Fibroblast of skin of left quadriceps (primary cell): ENCODE measurements around the gene OSTF1.

Experiments used
- DNase-seq, 2 experiments: peaks; one replicate each; pipeline ENCODE4 v3.0.0-alpha.2; 2013; ENCODE audit warnings: low read depth in 2 of 2

OSTF1 gene

GRCh38 chr9:75084081-75084672 lies 4.1 kb upstream of the OSTF1 start:
- no peak for DNase-seq

- no peak for DNase-seq
Observed at GRCh38 chr9:75085640-75086039, 2.7 kb upstream of the OSTF1 start.

- no peak for DNase-seq
Observed at GRCh38 chr9:75086541-75087288, 1.6 kb upstream of the OSTF1 start.

GRCh38 chr9:75087289-75087823 lies 958 bp upstream of the OSTF1 start:
- no peak for DNase-seq

DNA sequence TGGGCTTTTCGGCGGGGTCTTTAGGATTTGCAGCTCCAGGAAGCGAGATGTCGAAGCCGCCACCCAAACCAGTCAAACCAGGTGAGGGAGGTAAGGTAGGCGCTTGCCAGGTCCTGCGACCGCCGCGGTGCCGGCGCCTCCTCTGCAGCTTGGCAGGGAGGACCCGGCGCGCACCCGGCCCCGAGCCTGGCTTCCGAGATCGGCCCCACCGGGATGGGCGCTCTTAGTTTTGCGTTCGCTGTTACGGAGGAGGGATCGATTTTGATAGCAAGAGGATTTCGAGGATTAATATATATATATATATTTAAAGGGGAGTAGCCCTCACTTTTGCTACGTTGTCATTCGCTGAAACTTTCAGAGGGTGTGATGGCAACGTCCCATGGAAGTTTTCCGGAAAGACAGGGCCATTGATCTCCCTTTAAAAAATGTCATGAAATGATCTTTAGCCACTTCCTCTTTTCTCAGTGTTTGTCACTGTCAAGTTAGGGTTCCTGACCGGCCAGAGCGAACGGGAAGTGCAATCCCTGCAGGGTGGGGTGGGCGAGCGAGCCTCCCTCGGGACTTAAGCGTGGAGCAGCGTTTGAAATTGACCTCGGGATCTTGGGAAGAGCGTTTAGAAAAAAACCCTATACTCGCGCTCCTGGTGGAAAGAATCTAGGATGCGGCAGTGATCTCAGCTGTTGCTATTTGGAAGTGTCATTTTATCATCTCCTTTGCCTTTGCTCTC lies 495 bp downstream of the OSTF1 start:
- peak in 1 of 2 experiments; percentile 27 for DNase-seq

- DNase-seq = no peak
Observed at GRCh38 chr9:75089373-75089766, 1.1 kb downstream of the OSTF1 start.

GRCh38 chr9:75090579-75090978 lies 2.3 kb downstream of the OSTF1 start:
- no peak for DNase-seq

DNA sequence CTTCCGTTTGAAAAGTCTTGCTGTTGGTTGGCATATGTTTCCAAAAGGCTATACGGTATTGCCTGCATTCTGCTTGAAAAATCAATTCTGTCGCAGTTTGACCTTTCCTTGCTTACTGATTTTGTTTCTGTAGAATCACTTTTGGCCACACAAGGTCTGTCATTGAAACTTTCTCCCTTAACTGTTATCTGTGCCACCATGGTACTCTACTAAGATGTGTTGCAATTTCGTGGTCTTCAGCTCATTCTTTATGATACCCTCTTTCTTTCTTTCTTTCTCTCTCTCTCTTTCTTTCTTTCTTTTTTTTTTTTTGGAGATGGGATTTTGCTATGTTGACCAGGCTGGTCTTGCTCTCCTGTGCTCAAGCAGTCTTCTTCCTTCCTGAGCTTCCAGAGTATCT lies 4.5 kb downstream of the OSTF1 start:
- DNase-seq = no peak

DNA sequence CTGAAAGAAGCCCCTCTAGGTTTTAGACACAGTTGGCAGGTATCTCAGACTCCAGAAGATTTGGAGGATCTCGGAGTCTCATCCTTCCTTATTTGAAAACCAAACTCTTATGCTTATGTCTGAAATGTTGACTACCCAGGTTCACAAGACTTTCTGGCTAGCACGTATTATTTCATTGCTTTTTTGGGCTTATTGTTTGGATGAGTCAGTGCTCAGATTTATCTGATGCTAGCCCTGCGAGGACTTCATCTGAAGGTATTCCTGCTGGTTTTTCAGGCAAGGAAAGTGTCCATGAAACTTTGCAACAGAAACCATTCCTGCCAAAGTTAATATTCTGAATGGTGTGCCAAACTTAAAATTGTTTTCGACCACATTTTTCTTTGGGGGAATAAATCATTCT lies 8.5 kb downstream of the OSTF1 start:
- DNase-seq = no peak

- no peak for DNase-seq
Observed at GRCh38 chr9:75101004-75101588, 12.8 kb downstream of the OSTF1 start.

DNA sequence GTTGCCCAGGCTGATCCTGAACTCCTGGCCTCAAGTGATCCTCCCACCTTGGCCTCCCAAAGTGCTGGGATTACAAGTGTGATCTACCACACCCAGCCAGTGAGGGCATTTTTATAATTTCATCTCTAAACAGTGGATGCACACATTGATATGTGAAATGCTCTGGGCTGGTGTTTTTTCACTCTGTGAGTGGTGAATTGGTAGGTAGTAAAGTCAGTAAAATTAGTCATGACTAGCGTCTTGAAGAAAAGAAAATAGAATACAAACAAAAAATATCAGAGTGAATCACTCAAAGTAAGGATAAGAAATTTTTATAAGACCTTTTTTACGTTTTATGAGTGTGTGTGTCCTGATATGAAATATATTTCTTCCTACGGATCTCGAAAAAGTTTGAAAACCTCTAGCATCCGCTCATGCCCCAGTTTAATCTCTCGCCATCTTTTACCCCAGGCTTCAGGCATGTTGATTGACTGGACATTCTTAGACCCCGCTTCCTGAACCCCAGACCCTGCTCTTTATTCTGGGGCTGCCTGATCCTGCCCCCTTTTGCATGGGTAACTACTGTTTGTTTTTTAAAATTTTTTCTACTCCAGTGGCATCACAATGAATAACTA lies 14.0 kb downstream of the OSTF1 start:
- no peak for DNase-seq

DNA sequence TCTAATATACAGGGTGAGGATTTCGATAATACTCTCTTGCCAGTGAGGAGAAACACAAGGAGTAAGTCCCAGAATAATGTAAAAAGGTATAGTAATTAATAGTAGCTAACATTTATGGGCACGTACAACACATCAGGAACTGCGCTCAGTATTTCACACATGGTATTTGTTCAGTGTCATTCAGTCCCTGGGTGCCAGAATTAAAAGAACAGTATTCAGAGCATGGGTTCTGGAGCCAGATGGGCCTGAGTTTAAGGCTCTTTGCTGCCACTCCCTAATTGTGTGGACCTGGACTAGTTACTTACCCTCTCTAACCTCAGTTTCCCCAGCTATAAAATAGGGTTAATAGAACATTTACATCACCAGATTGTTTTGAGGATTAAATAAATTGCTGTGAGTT lies 16.3 kb downstream of the OSTF1 start:
- DNase-seq = no peak

DNA sequence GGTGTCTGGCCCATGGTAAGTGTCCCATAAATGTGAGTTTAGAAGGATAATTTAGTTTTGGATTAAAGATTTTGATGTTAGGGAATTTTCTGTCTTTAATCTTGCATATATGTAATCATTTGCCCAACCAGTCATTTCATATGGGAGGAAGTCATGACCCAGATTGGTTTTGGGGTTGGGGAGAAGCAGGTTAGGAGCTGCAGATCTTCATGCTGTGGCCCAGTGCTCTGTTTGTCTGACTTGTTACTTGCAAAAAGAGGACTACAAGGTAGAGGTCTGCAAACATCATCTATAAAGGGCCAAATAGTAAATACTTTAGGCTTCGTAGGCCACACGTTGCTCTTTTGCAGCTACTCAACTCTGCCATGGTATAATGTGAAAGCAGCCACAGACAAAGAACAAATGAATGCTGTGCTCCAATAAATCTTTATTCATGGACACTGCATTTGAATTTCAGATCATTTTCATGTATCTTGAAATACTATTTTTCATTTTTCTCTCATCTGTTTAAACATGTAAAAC lies 16.8 kb downstream of the OSTF1 start:
- no peak for DNase-seq

- DNase-seq = no peak
Observed at GRCh38 chr9:75105841-75106240, 17.5 kb downstream of the OSTF1 start.

GRCh38 chr9:75106857-75107256 lies 18.5 kb downstream of the OSTF1 start:
- DNase-seq = no peak

DNA sequence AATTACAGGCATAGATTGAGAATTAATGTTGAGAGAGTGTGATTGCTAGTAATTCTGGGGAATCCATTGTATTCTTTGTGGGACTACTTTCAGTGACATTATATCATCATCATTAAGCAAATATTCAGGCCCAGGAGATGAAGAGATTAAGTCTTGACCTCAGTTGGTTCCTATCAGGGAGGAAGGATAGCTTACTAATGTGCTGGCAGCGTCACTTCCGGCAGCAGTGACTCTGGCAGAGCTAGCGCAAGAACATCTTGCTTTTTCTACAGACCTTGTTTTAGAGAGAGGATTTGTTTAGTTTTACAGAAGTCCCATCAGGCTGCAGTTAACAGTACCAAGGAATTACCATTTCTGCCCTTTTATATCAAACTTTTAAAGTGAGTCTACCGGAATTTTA lies 20.3 kb downstream of the OSTF1 start:
- no peak for DNase-seq

DNA sequence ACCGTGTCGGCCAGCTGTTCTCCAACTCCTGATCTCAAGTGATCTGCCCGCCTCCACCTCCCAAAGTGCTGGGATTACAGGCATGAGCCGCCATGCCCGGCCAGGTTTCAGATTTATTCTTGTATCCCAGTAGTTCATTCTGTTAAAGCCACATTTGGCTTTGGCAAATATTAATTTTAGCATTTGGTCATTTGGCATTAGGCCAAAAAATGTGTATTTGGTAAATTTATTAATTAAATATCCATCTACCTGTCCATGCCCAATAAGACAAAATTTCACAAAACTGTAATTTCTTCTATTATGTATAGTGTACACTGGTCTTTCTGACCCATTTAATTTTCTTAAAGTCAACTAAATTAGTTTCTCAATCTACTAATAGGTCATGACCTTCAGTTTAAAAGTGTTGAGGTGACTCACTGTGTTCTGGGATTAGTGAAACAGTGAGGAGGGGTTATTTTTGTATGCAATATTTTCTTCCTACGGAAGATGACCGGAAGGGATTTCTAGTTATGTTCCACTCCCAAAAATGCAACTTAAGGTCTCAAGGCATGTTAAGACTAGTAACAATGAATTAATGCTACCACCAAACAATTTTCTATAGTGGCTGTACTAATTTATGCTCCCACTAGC lies 21.0 kb downstream of the OSTF1 start:
- no peak for DNase-seq

GRCh38 chr9:75111019-75111622 lies 22.8 kb downstream of the OSTF1 start:
- no peak for DNase-seq

DNA sequence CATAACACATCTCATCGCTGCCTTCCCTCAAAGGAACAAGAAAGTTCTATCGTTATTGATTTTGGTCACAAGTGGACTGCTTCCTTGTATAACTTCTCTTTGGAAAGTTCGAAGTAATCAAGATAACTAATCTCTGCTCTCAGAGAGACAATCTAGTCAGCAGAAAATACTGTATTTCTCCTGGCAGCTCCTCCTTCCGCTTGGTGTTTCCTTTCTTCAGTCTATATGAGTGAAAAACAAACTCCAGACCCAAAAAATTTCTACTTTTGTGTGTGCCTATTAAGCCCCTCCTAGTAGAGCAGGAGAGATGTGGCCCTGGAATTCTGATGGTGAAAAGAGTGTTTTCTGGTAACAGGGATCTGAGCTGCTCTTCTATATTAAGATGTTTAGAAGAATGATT lies 24.5 kb downstream of the OSTF1 start:
- no peak for DNase-seq

DNA sequence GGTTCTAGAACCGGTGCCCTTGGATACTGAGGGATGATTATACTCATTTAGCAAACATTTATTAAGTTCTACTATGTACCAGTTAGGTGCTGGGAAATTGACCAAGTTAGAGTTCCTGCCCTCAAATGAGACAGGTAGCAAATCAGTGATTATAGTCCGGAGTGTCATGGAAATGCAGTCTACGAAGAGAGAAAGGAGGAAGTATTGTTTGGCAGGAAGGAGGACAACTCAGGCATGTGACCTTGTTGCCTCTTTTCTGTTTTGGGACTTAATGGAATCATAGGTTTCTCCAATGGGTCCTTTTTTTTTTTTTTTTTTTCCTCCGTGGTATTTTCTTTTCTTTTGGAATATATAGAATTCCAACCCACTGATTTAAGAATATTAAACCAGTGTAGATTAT lies 28.0 kb downstream of the OSTF1 start:
- no peak for DNase-seq

DNA sequence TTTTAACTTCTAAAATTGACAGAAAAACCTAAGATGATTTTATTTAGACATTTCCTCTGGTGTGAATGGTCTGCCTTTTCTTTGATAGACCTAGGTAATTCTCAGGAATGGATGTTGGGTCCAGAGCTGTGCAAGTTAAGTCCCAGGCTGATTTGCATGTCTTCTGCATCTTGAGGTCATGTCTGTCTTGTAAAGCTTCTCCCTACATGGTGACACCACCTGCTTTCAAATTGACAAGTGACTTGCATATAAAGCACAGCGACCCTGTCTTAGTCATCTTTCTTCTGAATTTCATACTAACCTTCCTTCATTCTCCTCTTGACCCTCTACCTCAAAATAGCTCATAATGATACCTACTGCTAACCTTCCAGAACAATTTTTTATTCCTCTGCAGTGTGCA lies 29.2 kb downstream of the OSTF1 start:
- no peak for DNase-seq
